BLaER1 treated with 17β-estradiol and CSF1 and Interleukin-3, amounts not matched to agents 10 nM and 100 nM (cell line): ENCODE results near the gene ARHGAP4.

ENCODE experiments used
- H3K27ac ChIP-seq, 11 experiments: shearing (Covaris generic); formaldehyde crosslinking; 2 replicates each; pipeline ENCODE4 v1.8.1; 2022
- H3K27me3 ChIP-seq, 11 experiments: shearing (Covaris generic); formaldehyde crosslinking; 2 replicates each; pipeline ENCODE4 v1.8.1; 2022
- H3K36me3 ChIP-seq, 11 experiments: shearing (Covaris generic); formaldehyde crosslinking; 2 replicates each; pipeline ENCODE4 v1.8.1; 2022
- H3K4me1 ChIP-seq, 10 experiments: shearing (Covaris generic); formaldehyde crosslinking; 2 replicates each; pipeline ENCODE4 v1.8.1; 2022
- H3K4me2 ChIP-seq, 11 experiments: shearing (Covaris generic); formaldehyde crosslinking; 2 replicates each; pipeline ENCODE4 v1.8.1; 2022
- H3K4me3 ChIP-seq, 10 experiments: shearing (Covaris generic); formaldehyde crosslinking; 2 replicates each; pipeline ENCODE4 v1.8.1; 2022
- H3K9ac ChIP-seq, 11 experiments: shearing (Covaris generic); formaldehyde crosslinking; 2 replicates each; pipeline ENCODE4 v1.8.1; 2022
- H3K9me3 ChIP-seq, 11 experiments: shearing (Covaris generic); formaldehyde crosslinking; replicated peaks in 1 of 11; 2 replicates each; pipeline ENCODE4 v1.8.1; 2022
- H4K20me1 ChIP-seq, 11 experiments: shearing (Covaris generic); formaldehyde crosslinking; 2 replicates each; pipeline ENCODE4 v1.8.1; 2022
- Cebpa-rat ChIP-seq, 11 experiments: shearing (Covaris generic); IDR thresholded peaks; 2 replicates each; pipeline ENCODE4 v1.8.1; 2022

ARHGAP4 gene

DNA sequence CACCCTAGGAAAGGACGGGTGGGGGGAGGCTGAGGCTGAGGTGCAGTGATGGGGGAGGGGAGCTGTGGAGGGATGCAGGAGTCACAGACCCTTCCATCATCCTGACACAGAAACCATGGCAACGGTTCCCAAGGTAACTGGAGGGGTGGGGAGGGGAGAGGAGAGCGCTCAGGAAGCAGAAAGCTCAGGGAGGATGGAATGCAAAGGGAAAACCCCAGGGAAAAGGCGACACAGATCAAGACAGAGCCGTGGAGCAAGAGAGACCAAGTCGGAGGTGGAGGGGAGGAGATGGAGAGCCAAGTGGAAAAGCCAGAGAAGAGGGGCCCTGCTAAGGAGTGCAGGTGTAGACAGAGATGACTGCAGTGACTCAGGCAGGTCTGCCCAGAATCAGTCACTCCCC lies 54.6 kb downstream of the ARHGAP4 start:
- peaks cover 11 to 66% (median 34%) of the 10 kb centered on the region in 11 experiments; a peak in 17 of 22 replicates for H4K20me1 ChIP-seq
- peaks cover 0 to 10% (median 0%) of the 10 kb centered on the region in 11 experiments; a peak in 4 of 22 replicates for H3K9me3 ChIP-seq
- H3K9ac ChIP-seq = no peak overlapping the region
- TF ChIP-seq Cebpa-rat (IDR thresholded peaks at IDR 0.05) = no peak
- peaks cover 0 to 11% (median 2%) of the 10 kb centered on the region in 10 experiments; a peak in 6 of 20 replicates for H3K4me1 ChIP-seq
- H3K36me3 ChIP-seq = peaks cover 0 to 42% (median 0%) of the 10 kb centered on the region in 11 experiments; a peak in 4 of 22 replicates
- H3K4me2 ChIP-seq = no peak overlapping the region
- H3K27ac ChIP-seq = no peak overlapping the region
- no peak overlapping the region for H3K4me3 ChIP-seq
- H3K27me3 ChIP-seq = peaks cover 35 to 82% (median 73%) of the 10 kb centered on the region in 11 experiments

DNA sequence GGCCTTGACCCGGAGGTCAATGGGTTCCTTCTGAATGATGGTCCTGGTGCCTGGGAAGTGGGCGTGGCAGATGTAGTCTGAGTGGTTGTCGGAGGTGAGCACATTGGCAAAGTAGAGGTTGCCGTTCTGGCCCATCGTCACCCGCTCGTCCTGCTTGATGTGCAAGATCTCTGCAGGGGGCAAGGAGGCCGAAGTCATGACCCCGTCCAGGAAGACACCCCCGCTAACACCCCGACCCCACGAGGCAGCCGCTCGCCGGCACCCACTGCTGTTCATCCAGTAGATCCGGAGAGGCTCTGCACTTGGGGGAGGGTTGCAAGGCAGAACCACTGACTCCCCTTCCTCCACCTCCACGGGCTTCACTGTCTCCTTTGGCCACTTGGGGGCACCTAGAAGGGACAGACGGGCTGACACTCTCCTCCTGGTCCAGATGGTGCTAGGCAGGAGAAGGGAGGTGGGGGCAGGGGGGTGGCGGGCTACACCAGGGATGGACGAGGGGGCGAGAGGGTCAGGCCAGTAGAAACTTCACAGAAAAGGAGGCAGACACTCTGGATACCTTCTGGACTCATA lies 55.2 kb downstream of the ARHGAP4 start:
- Histone ChIP-seq H3K4me1 (peaks cover 0 to 10% (median 0%) of the 10 kb centered on the region in 10 experiments; a peak in 4 of 20 replicates), H4K20me1 (peaks cover 11 to 66% (median 34%) of the 10 kb centered on the region in 11 experiments; a peak in 17 of 22 replicates), H3K27ac (no peak overlapping the region), H3K36me3 (peaks cover 0 to 47% (median 0%) of the 10 kb centered on the region in 11 experiments; a peak in 4 of 22 replicates), H3K9ac (no peak overlapping the region), H3K4me2 (no peak overlapping the region), H3K9me3 (peaks cover 0 to 12% (median 0%) of the 10 kb centered on the region in 11 experiments; a peak in 4 of 22 replicates), H3K4me3 (no peak overlapping the region), H3K27me3 (peaks cover 35 to 88% (median 76%) of the 10 kb centered on the region in 11 experiments)
- TF ChIP-seq Cebpa-rat (IDR thresholded peaks at IDR 0.05) = no peak

DNA sequence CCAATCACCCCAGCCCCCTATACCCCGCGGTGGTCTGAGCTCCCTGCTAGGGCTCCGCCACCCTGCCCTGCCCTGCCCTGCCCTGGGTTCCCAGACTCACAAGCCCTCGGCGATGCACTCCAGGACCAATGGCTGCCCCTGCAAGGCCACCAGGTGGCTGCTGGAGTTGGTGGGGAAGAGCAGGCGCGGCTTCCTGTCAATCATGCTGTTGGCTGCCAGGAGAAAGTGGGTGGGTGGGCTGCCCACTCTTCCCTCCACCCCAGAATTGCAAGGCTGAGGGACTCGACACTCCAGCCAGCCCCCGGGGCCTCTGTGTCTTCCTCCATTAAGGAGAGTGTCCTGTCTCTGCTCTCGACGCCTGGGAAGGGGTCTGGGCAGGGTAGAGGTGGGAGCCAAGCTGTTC lies 55.8 kb downstream of the ARHGAP4 start:
- peaks cover 11 to 62% (median 34%) of the 10 kb centered on the region in 11 experiments; a peak in 17 of 22 replicates for H4K20me1 ChIP-seq
- H3K27me3 ChIP-seq = peaks cover 35 to 94% (median 82%) of the 10 kb centered on the region in 11 experiments
- H3K36me3 ChIP-seq = peaks cover 0 to 49% (median 0%) of the 10 kb centered on the region in 11 experiments; a peak in 4 of 22 replicates
- H3K4me2 ChIP-seq = peak overlapping the region in 3 of 11 experiments; percentile 1 to 32 (median 30); a peak in 3 of 22 replicates
- H3K27ac ChIP-seq = no peak overlapping the region
- no peak for TF ChIP-seq Cebpa-rat (IDR thresholded peaks at IDR 0.05)
- no peak overlapping the region for H3K4me3 ChIP-seq
- H3K9ac ChIP-seq = no peak overlapping the region
- peaks cover 0 to 10% (median 0%) of the 10 kb centered on the region in 10 experiments; a peak in 4 of 20 replicates for H3K4me1 ChIP-seq
- H3K9me3 ChIP-seq = peaks cover 0 to 12% (median 0%) of the 10 kb centered on the region in 11 experiments; a peak in 4 of 22 replicates

DNA sequence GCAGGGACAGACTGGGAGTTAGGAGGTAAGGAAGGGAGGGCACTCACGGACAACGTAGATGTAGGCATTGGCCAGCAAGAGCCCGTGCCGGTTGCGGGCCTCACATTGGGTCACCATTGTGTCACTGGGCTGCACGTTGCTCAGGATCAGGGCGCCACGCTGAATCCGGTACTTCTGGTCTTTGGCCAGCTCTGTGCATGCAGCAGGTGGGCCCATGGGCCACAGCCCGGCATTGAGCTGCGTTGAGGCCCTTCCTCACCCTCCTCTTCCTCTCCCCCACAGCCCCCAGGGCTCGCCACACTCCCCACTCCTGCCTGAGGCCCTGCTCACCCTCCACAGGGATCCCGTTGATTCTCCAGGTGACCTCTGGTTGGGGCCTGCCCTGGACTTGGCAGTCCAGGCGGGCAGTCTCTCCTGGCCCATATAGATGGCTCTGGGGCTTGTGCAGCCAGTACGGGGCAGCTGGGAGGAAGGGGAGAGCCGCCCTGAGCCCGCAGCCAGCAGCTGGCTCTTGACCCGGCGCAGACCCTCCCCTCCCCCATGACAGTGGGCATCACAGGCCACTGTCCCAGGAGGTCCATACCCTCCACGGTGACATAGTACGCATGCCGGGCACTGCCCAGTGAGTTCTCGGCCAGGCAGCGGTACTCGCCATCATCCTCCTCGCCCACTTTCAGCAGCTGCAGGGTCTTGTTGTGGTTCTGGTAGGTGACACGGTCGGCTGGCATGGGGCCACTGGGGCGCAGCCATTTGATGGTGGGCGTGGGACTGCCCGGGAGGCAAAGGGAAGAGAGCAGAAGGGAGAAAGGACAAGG lies 56.4 kb downstream of the ARHGAP4 start:
- Histone ChIP-seq H3K4me1 (peaks cover 0 to 15% (median 4%) of the 10 kb centered on the region in 10 experiments; a peak in 12 of 20 replicates), H3K36me3 (peaks cover 0 to 49% (median 0%) of the 10 kb centered on the region in 11 experiments; a peak in 4 of 22 replicates), H4K20me1 (peaks cover 10 to 60% (median 28%) of the 10 kb centered on the region in 11 experiments; a peak in 17 of 22 replicates)

DNA sequence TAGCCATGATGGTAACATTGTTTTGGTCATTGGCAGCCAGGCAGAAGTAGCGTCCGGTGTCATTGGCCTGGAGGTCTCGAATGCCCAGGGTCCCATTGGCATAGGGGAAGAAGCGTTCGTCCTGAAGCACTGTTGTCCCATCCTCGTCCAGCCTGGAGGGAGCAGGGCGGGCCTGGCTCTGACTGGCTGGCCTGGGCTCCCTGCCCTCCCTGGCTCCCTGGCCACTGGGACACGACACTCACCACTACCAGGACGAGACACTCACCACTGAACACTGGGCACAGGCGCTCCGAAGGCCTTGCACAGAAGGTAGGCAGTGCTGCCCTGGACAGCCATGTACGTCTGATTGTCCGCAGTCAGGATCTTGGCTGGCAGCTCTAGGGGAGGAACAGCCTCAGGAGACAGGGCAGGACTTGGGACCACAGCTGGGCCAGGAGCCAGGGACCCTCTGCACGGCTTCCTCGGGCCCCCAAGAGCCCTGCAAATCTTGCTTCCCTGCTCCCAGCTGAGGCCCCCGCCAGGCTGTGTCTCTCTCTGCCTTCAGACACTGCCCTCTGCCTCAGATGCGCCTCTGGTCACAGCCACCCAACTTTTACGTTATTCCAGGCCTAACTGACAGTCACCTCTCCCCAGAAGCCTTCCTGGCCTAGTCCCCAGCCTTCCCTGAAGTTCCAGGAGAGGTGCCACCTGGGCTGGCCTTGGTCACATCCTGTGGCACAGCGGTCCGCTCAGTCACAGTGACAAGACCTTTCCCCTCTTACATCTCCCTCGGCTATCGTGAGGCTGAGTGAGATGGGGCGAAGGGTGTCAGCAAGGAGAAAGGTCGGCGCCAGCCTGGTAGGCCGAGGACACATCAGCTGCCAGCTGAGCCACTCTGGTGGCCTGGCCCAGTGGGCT lies 57.2 kb downstream of the ARHGAP4 start:
- Histone ChIP-seq H3K36me3 (peaks cover 0 to 49% (median 0%) of the 10 kb centered on the region in 11 experiments; a peak in 4 of 22 replicates), H3K27me3 (peaks cover 30 to 96% (median 84%) of the 10 kb centered on the region in 11 experiments), H3K9me3 (peaks cover 0 to 12% (median 0%) of the 10 kb centered on the region in 11 experiments; a peak in 4 of 22 replicates), H3K4me3 (no peak overlapping the region), H4K20me1 (peaks cover 3 to 60% (median 24%) of the 10 kb centered on the region in 11 experiments; a peak in 16 of 22 replicates), H3K27ac (no peak overlapping the region), H3K4me1 (peaks cover 0 to 24% (median 13%) of the 10 kb centered on the region in 10 experiments; a peak in 14 of 20 replicates), H3K4me2 (no peak overlapping the region), H3K9ac (no peak overlapping the region)
- no peak for TF ChIP-seq Cebpa-rat (IDR thresholded peaks at IDR 0.05)

More for the DNA sequence above, 56.4 kb downstream of the ARHGAP4 start:
- TF ChIP-seq Cebpa-rat (IDR thresholded peaks at IDR 0.05) = no peak
- no peak overlapping the region for H3K9ac ChIP-seq
- peaks cover 31 to 96% (median 84%) of the 10 kb centered on the region in 11 experiments for H3K27me3 ChIP-seq
- peak overlapping the region in 3 of 11 experiments; percentile 1 to 32 (median 30); a peak in 3 of 22 replicates for H3K4me2 ChIP-seq
- no peak overlapping the region for H3K4me3 ChIP-seq
- peaks cover 0 to 12% (median 0%) of the 10 kb centered on the region in 11 experiments; a peak in 4 of 22 replicates for H3K9me3 ChIP-seq
- H3K27ac ChIP-seq = no peak overlapping the region

DNA sequence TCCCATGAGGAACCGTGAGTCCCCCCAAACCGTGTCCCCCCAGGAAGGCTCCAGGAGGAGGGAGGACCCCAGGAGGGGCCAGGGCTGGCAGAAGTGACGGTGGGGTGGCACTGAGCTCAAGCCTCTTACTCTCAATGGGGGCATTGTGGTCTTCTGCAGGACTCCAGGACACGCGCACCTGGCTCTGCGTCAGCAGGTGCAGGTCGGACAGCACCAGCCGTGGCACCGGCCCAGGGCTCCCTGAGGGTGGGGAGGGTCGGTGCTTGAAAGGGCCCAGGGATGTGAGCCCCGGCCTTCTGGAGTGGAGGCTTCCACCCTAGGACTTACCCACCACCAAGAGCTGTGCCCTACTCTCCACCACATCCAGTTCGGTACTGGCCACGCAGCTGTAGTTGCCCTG lies 58.4 kb downstream of the ARHGAP4 start:
- Histone ChIP-seq H3K27me3 (peaks cover 30 to 96% (median 84%) of the 10 kb centered on the region in 11 experiments), H3K9me3 (peaks cover 0 to 12% (median 0%) of the 10 kb centered on the region in 11 experiments; a peak in 4 of 22 replicates), H3K4me3 (no peak overlapping the region), H4K20me1 (peaks cover 0 to 60% (median 21%) of the 10 kb centered on the region in 11 experiments; a peak in 17 of 22 replicates), H3K27ac (no peak overlapping the region), H3K4me2 (no peak overlapping the region), H3K36me3 (peaks cover 0 to 49% (median 0%) of the 10 kb centered on the region in 11 experiments; a peak in 4 of 22 replicates), H3K4me1 (peaks cover 0 to 35% (median 24%) of the 10 kb centered on the region in 10 experiments; a peak in 14 of 20 replicates), H3K9ac (no peak overlapping the region)
- no peak for TF ChIP-seq Cebpa-rat (IDR thresholded peaks at IDR 0.05)

DNA sequence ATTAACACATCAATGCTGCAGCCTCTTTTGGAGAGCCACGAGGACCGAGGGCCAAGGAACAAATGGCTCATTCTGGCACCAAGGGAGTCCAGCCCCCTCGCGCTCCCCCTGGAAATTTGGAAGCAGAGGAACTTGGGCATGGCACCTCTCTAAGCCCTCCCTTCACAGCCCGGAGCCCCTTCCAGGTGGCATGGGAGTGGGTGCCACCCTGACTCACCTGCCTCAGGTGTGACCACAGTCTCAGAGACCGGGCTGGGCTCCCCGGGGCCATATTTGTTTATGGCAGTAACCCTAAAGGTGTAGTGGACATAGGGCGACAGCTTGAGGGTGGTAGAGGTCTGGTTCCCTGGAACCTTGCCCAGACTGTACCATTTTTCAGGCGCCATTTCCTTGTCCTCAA lies 58.9 kb downstream of the ARHGAP4 start:
- Histone ChIP-seq H3K4me3 (no peak overlapping the region), H3K4me1 (peaks cover 0 to 36% (median 25%) of the 10 kb centered on the region in 10 experiments; a peak in 14 of 20 replicates), H3K36me3 (peaks cover 0 to 45% (median 0%) of the 10 kb centered on the region in 11 experiments; a peak in 4 of 22 replicates), H3K9me3 (peaks cover 0 to 12% (median 0%) of the 10 kb centered on the region in 11 experiments; a peak in 4 of 22 replicates), H3K9ac (no peak overlapping the region), H3K4me2 (no peak overlapping the region), H4K20me1 (peaks cover 0 to 60% (median 16%) of the 10 kb centered on the region in 11 experiments; a peak in 15 of 22 replicates), H3K27me3 (peaks cover 30 to 96% (median 84%) of the 10 kb centered on the region in 11 experiments), H3K27ac (no peak overlapping the region)
- no peak for TF ChIP-seq Cebpa-rat (IDR thresholded peaks at IDR 0.05)
